Hepatocyte (in vitro differentiated cells): ENCODE data around the gene TSPYL4. TPM values are rescaled to one million over a fixed set of nuclear protein-coding genes. Genes with fewer than 3 reads are reported as not detected.

Experiments
- DNase-seq: peaks from one replicate; pipeline ENCODE4 v3.0.0-alpha.2; 2016; ENCODE audit warnings: low spot score
- H2AFZ ChIP-seq: fragments of 200-600 bp; sonication (generic); 2 replicates; pipeline ENCODE4 v1.6.0; 2016; ENCODE audit warnings: antibody characterized with exemption, mild to moderate bottlenecking
- H3K27ac ChIP-seq: fragments of 200-600 bp; sonication (generic); 2 replicates; pipeline ENCODE4 v1.5.1; 2016; ENCODE audit warnings: mild to moderate bottlenecking
- H3K27me3 ChIP-seq: fragments of 200-600 bp; sonication (generic); 2 replicates; pipeline ENCODE4 v1.6.1; 2016
- H3K36me3 ChIP-seq: fragments of 200-600 bp; sonication (generic); replicated peaks from 2 replicates; pipeline ENCODE4 v1.5.1; 2016; ENCODE audit warnings: low read depth; ENCODE audit not compliant: insufficient read depth
- H3K4me1 ChIP-seq: fragments of 200-600 bp; sonication (generic); 2 replicates; pipeline ENCODE4 v1.5.1; 2016; ENCODE audit warnings: mild to moderate bottlenecking, moderate library complexity; ENCODE audit not compliant: insufficient read depth
- H3K4me2 ChIP-seq: fragments of 200-600 bp; sonication (generic); 2 replicates; pipeline ENCODE4 v1.6.0; 2016
- H3K4me3 ChIP-seq: fragments of 200-600 bp; sonication (generic); 2 replicates; pipeline ENCODE4 v1.5.1; 2016; ENCODE audit warnings: mild to moderate bottlenecking
- H3K79me2 ChIP-seq: fragments of 200-600 bp; sonication (generic); 2 replicates; pipeline ENCODE4 v1.6.0; 2017; ENCODE audit warnings: mild to moderate bottlenecking
- H3K9me2 ChIP-seq: fragments of 200-600 bp; sonication (generic); replicated peaks from 2 replicates; pipeline ENCODE4 v1.6.0; 2017; ENCODE audit warnings: mild to moderate bottlenecking; ENCODE audit not compliant: insufficient read depth
- H3K9me3 ChIP-seq: fragments of 200-600 bp; sonication (generic); 2 replicates; pipeline ENCODE4 v1.5.1; 2016; ENCODE audit warnings: low read depth, mild to moderate bottlenecking
- H4K20me1 ChIP-seq: fragments of 200-600 bp; sonication (generic); 2 replicates; pipeline ENCODE4 v1.6.0; 2016; ENCODE audit warnings: mild to moderate bottlenecking; ENCODE audit not compliant: insufficient read depth, poor library complexity, severe bottlenecking
- EZH2 ChIP-seq: fragments of 200-600 bp; sonication (generic); IDR thresholded peaks from 2 replicates; pipeline ENCODE4 v1.6.1; 2016; ENCODE audit warnings: antibody characterized with exemption, mild to moderate bottlenecking, borderline replicate concordance
- EZH2phosphoT487 ChIP-seq: fragments of 200-600 bp; sonication (generic); IDR thresholded peaks from one replicate; pipeline ENCODE4 v1.6.1; 2018; ENCODE audit warnings: antibody characterized with exemption, mild to moderate bottlenecking, low read depth, moderate library complexity; ENCODE audit not compliant: unreplicated experiment, severe bottlenecking
- WGBS: methylation state at CpG from one replicate; pipeline ENCODE4 v1.1.6; 2016; ENCODE audit warnings: low lambda C conversion rate; ENCODE audit errors: missing lambda C conversion rate; 5-methylcytosine and 5-hydroxymethylcytosine counted together
- polyA plus RNA-seq: library from polyadenylated mRNA; unstranded; fragments of >200 nt; fragmentation: Nextera tagmentation; extraction: Ambion mirVana; gene quantifications from 2 replicates; pipeline ENCODE4 v1.2.1, GENCODE V29; 2016
- total RNA-seq: library from RNA; depleted of rRNA; stranded (reverse); fragments of >200 nt; gene quantifications from 2 replicates; pipeline ENCODE4 v1.2.3, GENCODE V29; 2014
- TF ChIP-seq, protein P1 (sequence below): fragments of 200-600 bp; sonication (generic); IDR thresholded peaks from 2 replicates; pipeline ENCODE4 v1.5.1; 2016; ENCODE audit warnings: antibody characterized with exemption, mild to moderate bottlenecking; ENCODE audit not compliant: poor library complexity

TSPYL4 gene
- total and polyA plus RNA-seq, 2 experiments from 2014 or later, result 11.9 to 25.3 TPM

DNA sequence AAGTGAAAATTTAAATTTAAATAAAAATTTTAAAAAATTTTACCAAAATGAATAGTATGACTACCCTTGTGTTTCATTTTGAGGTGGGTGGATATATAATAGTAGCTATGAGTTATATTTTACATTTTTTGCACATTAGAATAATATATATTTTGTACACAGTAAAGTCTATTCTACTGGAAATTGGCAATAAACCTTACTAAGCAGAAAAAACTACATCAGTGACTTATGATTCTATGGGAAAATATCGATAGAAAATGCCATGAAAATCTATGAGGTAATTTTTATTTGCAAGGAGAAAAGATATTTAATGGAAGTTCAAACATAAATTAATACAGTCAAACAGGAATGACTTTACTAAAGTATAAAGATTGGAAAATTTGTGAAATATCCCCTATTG, 2.8 kb upstream of the TSPYL4 start:
- no peak overlapping the region for H3K4me3 ChIP-seq
- H3K4me1 ChIP-seq, result peaks cover 21% of the 10 kb centered on the region
- H3K27me3 ChIP-seq, result no peaks in the 10 kb centered on the region
- H3K9me3 ChIP-seq, result no peaks in the 10 kb centered on the region
- no peak overlapping the region for H3K27ac ChIP-seq
- no peaks in the 10 kb centered on the region for H3K36me3 ChIP-seq
- no peak overlapping the region for H2AFZ ChIP-seq
- H3K4me2 ChIP-seq, result peak overlapping the region; percentile 76
- no peaks in the 10 kb centered on the region for H3K9me2 ChIP-seq
- TF ChIP-seq EZH2phosphoT487 (no peak), EZH2 (no peak)
- TF ChIP-seq, protein P1, sequence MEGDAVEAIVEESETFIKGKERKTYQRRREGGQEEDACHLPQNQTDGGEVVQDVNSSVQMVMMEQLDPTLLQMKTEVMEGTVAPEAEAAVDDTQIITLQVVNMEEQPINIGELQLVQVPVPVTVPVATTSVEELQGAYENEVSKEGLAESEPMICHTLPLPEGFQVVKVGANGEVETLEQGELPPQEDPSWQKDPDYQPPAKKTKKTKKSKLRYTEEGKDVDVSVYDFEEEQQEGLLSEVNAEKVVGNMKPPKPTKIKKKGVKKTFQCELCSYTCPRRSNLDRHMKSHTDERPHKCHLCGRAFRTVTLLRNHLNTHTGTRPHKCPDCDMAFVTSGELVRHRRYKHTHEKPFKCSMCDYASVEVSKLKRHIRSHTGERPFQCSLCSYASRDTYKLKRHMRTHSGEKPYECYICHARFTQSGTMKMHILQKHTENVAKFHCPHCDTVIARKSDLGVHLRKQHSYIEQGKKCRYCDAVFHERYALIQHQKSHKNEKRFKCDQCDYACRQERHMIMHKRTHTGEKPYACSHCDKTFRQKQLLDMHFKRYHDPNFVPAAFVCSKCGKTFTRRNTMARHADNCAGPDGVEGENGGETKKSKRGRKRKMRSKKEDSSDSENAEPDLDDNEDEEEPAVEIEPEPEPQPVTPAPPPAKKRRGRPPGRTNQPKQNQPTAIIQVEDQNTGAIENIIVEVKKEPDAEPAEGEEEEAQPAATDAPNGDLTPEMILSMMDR, result no peak
- peaks cover 37% of the 10 kb centered on the region for H3K79me2 ChIP-seq
- 95% methylated on average over 1 of the region's 1 CpG for WGBS
- no peak for DNase-seq
- no peaks in the 10 kb centered on the region for H4K20me1 ChIP-seq

DNA sequence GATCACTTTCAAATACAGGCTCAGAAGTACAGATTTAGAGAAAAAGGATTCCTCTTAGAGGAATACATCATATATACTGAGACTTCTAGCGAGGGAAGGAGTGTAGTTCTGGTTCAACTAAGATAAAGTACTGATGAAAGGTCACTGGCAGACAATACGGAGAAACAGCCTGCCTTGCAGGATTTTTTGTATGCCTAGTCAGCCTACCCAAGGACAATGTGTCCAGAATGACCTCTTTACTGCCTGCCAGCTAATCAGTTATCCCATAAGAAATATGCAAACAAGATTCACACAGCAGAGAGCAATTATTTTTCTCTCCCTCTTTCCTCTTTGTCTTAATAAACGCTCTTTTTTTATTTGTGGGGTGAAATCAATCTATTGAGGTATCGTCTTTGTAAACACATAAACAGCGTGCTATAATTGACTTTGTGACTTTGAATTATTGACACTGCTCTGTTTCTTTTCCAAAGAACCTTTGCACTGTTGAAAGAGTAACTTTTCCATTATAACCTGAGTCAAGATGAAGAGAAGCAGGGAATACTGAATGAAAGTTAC, 1.4 kb upstream of the TSPYL4 start:
- Histone ChIP-seq H3K4me3 (peak overlapping the region; percentile 69), H3K4me2 (peak overlapping the region; percentile 76), H3K36me3 (no peaks in the 10 kb centered on the region), H3K27ac (peak overlapping the region; percentile 97), H3K9me3 (no peaks in the 10 kb centered on the region), H3K9me2 (no peaks in the 10 kb centered on the region), H3K4me1 (peaks cover 33% of the 10 kb centered on the region), H2AFZ (no peak overlapping the region), H3K27me3 (no peaks in the 10 kb centered on the region), H4K20me1 (no peaks in the 10 kb centered on the region), H3K79me2 (peaks cover 40% of the 10 kb centered on the region)
- DNase-seq, result peak; percentile 57
- TF ChIP-seq EZH2phosphoT487, result no peak
- TF ChIP-seq, protein P1, result no peak
- no peak for TF ChIP-seq EZH2
- WGBS, result 10% methylated on average over 5 of the region's 5 CpGs

DNA sequence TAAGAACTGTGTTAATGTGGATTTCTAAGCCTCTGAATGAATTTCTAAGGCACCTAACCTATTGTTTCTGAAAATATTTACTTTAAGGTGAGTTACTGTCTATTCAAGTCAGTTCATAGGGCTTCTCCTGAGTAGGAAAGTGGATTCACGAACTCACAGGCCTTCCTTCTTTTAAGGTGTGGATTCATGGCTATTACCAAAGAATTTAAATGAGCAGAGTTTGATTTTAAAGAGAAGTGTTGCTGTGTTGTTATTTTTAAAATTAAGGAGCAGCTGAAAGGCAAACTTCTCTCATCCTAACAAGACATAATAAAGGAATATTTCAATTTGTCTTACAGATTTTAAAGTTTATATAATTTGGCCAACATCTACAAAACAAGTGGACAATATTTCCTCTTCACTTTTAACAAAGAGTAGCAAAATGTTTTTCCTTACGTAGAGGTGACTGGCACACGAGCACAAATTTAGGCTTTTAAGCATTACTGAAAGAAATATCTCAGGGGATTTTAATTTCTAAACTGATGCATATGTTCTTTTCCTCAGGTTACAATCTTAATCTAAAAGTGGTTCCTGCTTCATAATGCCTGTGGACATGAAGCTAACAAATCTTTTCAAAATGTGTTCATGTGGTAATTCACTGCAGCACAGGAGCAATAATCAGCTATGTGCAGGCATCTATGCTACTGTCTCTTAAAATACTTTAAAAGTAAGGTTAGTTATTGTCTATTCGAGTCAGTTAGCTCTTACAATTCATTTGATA, 602 bp upstream of the TSPYL4 start:
- TF ChIP-seq, protein P1, result no peak
- no peak for TF ChIP-seq EZH2phosphoT487
- TF ChIP-seq EZH2, result no peak
- Histone ChIP-seq H3K4me2 (peak overlapping the region; percentile 76), H3K9me2 (no peaks in the 10 kb centered on the region), H2AFZ (peak overlapping the region; percentile 75), H3K27me3 (no peaks in the 10 kb centered on the region), H3K4me1 (peaks cover 34% of the 10 kb centered on the region), H3K36me3 (no peaks in the 10 kb centered on the region), H3K4me3 (peak overlapping the region; percentile 69), H3K9me3 (no peaks in the 10 kb centered on the region), H3K79me2 (peaks cover 48% of the 10 kb centered on the region), H4K20me1 (no peaks in the 10 kb centered on the region), H3K27ac (peak overlapping the region; percentile 97)
- DNase-seq, result no peak
- WGBS, result 29% methylated on average over 4 of the region's 4 CpGs
